Astrocyte of the cerebellum (primary cell): ENCODE results near the gene KRTAP5-4.
"Not testable (repeated sequence)": the region's sequence is repeated elsewhere in the genome, so short reads cannot be mapped to it uniquely, and the experiment has no call there.

Experiments
- DNase-seq: peaks from one replicate; pipeline ENCODE4 v3.0.0-alpha.2; 2011; ENCODE audit warnings: low read depth
- H3K4me3 ChIP-seq: 2 replicates; pipeline ENCODE4 v1.5.1; 2011; ENCODE audit warnings: mild to moderate bottlenecking, low read depth, low read length, moderate library complexity
- CTCF ChIP-seq: IDR thresholded peaks from 2 replicates; pipeline ENCODE4 v1.5.1; 2012; ENCODE audit warnings: low read length, low read depth, moderate library complexity, mild to moderate bottlenecking; ENCODE audit errors: missing control alignments
- in situ Hi-C: cut with HindIII; loops from 2 replicates; pipeline ENCODE4 v1.10.0; 2017; ENCODE audit warnings: low sequenced_read_pairs

Gene KRTAP5-4

GRCh38 chr11:1586699-1587098 lies 35.2 kb downstream of the KRTAP5-4 start:
- H3K4me3 ChIP-seq, result no peak overlapping the region
- no peak for TF ChIP-seq CTCF
- in situ Hi-C loops, result no loop called here
- no peak for DNase-seq

GRCh38 chr11:1584661-1585370 lies 37.1 kb downstream of the KRTAP5-4 start, which contains the start of gene KRTAP5-1:
TSS of gene KRTAP5-1 (minus strand) at chr11:1585283. CDS start at chr11:1585249, 34 bp downstream.
- in situ Hi-C loops, DNase-seq, H3K4me3 ChIP-seq: not testable (repeated sequence)

GRCh38 chr11:1582909-1583308 lies 39.0 kb downstream of the KRTAP5-4 start:
- DNase-seq, H3K4me3 ChIP-seq, in situ Hi-C loops: not testable (repeated sequence)

- in situ Hi-C loops, result no loop called here
- no peak overlapping the region for H3K4me3 ChIP-seq
- TF ChIP-seq CTCF, result no peak
Observed at GRCh38 chr11:1581976-1582375, 40.0 kb downstream of the KRTAP5-4 start.

GRCh38 chr11:1576825-1577224 lies 45.1 kb downstream of the KRTAP5-4 start:
- no peak for TF ChIP-seq CTCF
- in situ Hi-C loops, result no loop called here
- H3K4me3 ChIP-seq, result no peak overlapping the region
- no peak for DNase-seq

More at GRCh38 chr11:1581976-1582375, 40.0 kb downstream of the KRTAP5-4 start:
- no peak for DNase-seq

GRCh38 chr11:1575756-1576155 lies 46.2 kb downstream of the KRTAP5-4 start:
- H3K4me3 ChIP-seq, DNase-seq, in situ Hi-C loops: not testable (repeated sequence)

GRCh38 chr11:1574933-1575242 lies 47.0 kb downstream of the KRTAP5-4 start:
- no peak overlapping the region for H3K4me3 ChIP-seq
- DNase-seq, result no peak
- in situ Hi-C loops, result no loop called here
- TF ChIP-seq CTCF, result no peak

- TF ChIP-seq CTCF, result peak; percentile 70
- in situ Hi-C loops, result no loop called here
- no peak for DNase-seq
- H3K4me3 ChIP-seq, result no peak overlapping the region
Observed at GRCh38 chr11:1574238-1574932, 47.6 kb downstream of the KRTAP5-4 start.
